Dendritic cell treated with granulocyte-macrophage colony-stimulating factor and Interleukin-4, amounts not matched to agents 40 ng/mL and 50 ng/mL, for 4 days (primary cell): ENCODE data around the gene NID1.
"Not testable (repeated sequence)": the region's sequence is repeated elsewhere in the genome, so short reads cannot be mapped to it uniquely, and the experiment has no call there.

Source experiments
- H3K27ac Mint-ChIP-seq: one replicate; pipeline ENCODE4 v1.8.0; 2022; ENCODE audit warnings: mild to moderate bottlenecking, mixed read lengths
- H3K27me3 Mint-ChIP-seq: one replicate; pipeline ENCODE4 v1.8.0; 2022; ENCODE audit warnings: mild to moderate bottlenecking, mixed read lengths
- H3K36me3 Mint-ChIP-seq: one replicate; pipeline ENCODE4 v1.8.0; 2022; ENCODE audit warnings: low read depth, mixed read lengths
- H3K4me1 Mint-ChIP-seq: one replicate; pipeline ENCODE4 v1.8.0; 2022; ENCODE audit warnings: low read depth, mixed read lengths
- H3K4me3 Mint-ChIP-seq: one replicate; pipeline ENCODE4 v1.8.0; 2022; ENCODE audit warnings: mild to moderate bottlenecking, moderate library complexity, mixed read lengths
- H3K9me3 Mint-ChIP-seq: one replicate; pipeline ENCODE4 v1.8.0; 2022; ENCODE audit warnings: mixed read lengths
- intact Hi-C: fragments of 100-400 bp; cut with micrococcal nuclease; formaldehyde crosslinking; loops from one replicate; pipeline ENCODE4 v1.15.0; 2022

Gene NID1

DNA sequence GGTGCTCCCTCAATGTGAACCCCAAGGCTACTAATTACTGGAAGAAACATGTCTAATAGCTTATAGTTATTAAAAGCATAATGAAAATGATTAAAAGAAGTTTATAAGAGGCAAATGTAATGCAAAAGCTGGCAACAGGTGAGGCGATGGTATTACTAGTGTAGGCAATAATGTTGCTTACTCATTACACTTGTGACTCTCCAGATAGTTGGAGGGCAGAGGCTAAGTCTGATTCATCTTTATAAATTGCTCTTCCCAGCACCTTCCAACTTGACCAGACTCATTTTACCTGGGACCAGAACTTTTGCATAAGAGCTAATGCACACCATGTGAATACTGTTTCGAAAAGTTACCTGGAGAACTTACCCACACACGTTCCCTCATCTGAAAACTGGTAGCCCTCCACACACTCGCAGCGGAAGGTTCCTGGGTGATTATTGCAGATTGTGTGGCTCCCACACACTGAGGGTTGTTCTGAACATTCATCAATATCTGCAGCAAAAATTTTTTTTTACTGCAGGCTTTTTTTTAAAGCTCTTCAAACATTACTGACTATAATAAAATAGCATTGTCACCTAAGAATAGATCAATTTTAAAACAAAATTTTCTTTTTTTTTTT lies 48.0 kb downstream of the NID1 start:
- H3K36me3 Mint-ChIP-seq: no peaks in the 10 kb centered on the region
- no peaks in the 10 kb centered on the region for H3K27me3 Mint-ChIP-seq
- peaks cover 9% of the 10 kb centered on the region for H3K4me1 Mint-ChIP-seq
- H3K27ac Mint-ChIP-seq: no peak overlapping the region
- intact Hi-C loops: no loop called here
- no peaks in the 10 kb centered on the region for H3K9me3 Mint-ChIP-seq
- H3K4me3 Mint-ChIP-seq: no peak overlapping the region

DNA sequence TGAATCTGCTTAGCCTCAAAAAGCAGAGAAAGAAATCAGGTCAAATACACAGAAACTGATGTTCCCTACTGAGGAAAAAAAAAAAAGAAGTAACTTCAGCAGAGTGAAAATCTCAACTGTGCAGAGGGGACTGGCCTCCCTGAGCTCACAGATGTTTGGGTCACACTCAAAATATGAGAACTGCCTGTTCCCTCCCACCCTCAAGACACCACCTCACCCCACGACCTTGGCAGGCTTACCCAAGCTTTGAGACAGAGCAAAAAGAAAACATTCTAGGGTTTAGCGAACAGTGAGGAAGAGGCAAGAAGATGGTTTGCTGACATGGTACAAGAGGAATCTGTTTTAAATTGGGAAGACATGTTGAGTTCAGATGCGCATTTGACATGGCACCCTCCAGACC lies 48.8 kb downstream of the NID1 start:
- no peak overlapping the region for H3K4me3 Mint-ChIP-seq
- H3K27me3 Mint-ChIP-seq: no peaks in the 10 kb centered on the region
- no peak overlapping the region for H3K27ac Mint-ChIP-seq
- no peaks in the 10 kb centered on the region for H3K9me3 Mint-ChIP-seq
- peaks cover 9% of the 10 kb centered on the region for H3K4me1 Mint-ChIP-seq
- intact Hi-C loops: no loop called here
- H3K36me3 Mint-ChIP-seq: no peaks in the 10 kb centered on the region

DNA sequence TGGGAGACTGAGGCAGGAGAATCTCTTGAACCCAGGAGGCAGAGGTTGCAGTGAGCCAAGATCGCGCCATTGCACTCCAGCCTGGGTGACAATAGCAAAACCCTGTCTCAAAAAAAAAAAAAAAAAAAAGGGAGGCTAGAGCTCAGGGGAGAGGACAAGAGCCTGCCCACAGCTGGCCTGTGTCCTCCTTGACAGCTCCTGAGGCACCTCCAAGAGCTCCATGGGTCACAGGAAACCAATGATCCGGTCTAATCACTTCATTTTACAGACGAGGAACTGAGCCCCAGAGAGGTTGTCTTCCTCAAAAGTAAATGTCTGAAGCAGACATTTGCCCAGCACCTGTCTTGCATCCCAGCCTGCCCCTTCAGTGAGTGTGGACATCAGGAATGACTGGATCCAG lies 49.4 kb downstream of the NID1 start:
- Mint-ChIP-seq H3K36me3 (no peaks in the 10 kb centered on the region), H3K9me3 (no peaks in the 10 kb centered on the region)

DNA sequence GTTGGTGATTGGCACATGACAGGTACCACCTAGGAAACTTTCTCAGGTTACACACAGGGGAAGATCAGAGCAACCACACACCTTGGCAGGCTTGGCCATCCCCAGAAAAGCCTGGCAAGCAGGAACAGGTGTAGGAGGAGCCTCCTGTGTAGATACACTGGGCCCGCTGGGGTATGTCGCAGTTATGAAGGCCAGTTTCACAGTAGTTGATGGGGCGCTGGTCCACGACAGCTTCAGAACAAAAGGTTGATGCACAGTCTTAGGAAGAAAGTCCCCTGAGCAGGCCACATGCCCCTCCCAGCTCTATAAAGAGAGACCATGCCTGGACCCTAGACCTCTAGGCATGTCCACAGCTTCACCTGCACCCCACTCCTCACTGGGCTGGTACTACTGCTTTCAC lies 51.6 kb downstream of the NID1 start:
- intact Hi-C loops: no loop called here
- no peaks in the 10 kb centered on the region for H3K27me3 Mint-ChIP-seq
- peaks cover 9% of the 10 kb centered on the region for H3K4me1 Mint-ChIP-seq
- no peak overlapping the region for H3K27ac Mint-ChIP-seq
- H3K4me3 Mint-ChIP-seq: no peak overlapping the region
- no peaks in the 10 kb centered on the region for H3K9me3 Mint-ChIP-seq
- H3K36me3 Mint-ChIP-seq: no peaks in the 10 kb centered on the region

More for the DNA sequence above, 49.4 kb downstream of the NID1 start:
- Mint-ChIP-seq H3K4me3 (no peak overlapping the region), H3K27me3 (no peaks in the 10 kb centered on the region), H3K4me1 (peaks cover 9% of the 10 kb centered on the region), H3K27ac (no peak overlapping the region)
- intact Hi-C loops: no loop called here

DNA sequence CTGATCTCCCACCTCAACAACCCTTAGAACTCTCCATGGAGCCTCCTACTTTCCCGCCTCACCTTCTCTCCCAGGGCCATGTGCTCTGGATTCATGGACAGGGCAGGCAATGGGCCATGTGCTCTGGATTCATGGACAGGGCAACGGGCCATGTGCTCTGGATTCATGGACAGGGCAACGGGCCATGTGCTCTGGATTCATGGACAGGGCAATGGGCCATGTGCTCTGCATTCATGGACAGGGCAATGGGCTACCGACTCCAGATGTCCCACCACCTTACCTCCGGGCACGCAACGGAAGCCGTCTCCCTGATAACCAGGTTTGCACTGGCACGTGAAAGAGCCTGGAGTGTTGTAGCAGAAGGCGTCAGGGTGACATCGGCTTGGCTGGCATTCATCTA lies 53.2 kb downstream of the NID1 start:
- intact Hi-C loops: no loop called here
- Mint-ChIP-seq H3K9me3 (no peaks in the 10 kb centered on the region), H3K4me3 (no peak overlapping the region), H3K4me1 (peaks cover 9% of the 10 kb centered on the region), H3K27me3 (no peaks in the 10 kb centered on the region), H3K27ac (no peak overlapping the region), H3K36me3 (no peaks in the 10 kb centered on the region)

DNA sequence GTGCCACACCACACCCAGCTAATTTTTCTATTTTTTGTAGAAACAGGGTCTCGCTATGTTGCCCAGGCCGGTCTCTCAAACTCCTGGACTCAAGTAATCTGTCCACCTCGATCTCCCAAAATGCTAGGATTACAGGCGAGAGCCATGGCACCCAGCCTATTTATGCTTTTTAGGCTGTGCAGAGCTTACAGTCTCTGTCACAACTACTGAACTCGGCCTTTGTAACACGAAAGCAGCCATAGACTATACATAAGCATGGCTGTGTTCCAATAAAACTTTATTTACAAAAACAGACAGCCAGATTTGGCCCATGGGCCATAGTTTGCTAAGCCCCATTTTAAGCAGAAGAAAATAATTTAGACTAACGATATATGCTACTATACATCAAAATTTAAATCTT lies 54.4 kb downstream of the NID1 start:
- Mint-ChIP-seq H3K9me3 (no peaks in the 10 kb centered on the region), H3K36me3 (no peaks in the 10 kb centered on the region)

DNA sequence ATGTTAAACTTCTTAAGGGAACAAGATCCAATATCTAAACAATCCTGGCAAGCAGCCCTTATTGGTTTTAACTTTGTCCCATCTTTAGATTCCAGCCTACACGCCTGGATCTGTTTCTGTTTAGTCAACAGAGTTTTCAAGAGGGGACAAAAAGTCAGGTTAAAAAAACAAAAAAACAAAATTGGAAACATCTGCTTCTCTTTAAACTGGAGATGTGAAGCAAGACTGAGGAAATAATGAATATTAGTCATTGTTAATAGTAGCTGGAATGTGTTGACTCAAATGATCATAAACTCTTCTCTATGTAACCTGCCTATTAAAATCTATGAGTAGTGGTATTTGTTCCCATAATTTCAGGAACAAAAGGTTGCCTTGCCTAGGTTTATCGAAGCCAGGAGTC lies 55.0 kb downstream of the NID1 start:
- no peaks in the 10 kb centered on the region for H3K4me1 Mint-ChIP-seq
- H3K27ac Mint-ChIP-seq: no peak overlapping the region
- intact Hi-C loops: no loop called here
- no peaks in the 10 kb centered on the region for H3K9me3 Mint-ChIP-seq
- H3K4me3 Mint-ChIP-seq: no peak overlapping the region
- no peaks in the 10 kb centered on the region for H3K36me3 Mint-ChIP-seq
- H3K27me3 Mint-ChIP-seq: no peaks in the 10 kb centered on the region

More for the DNA sequence above, 54.4 kb downstream of the NID1 start:
- Mint-ChIP-seq H3K4me3 (no peak overlapping the region), H3K27me3 (no peaks in the 10 kb centered on the region), H3K4me1 (no peaks in the 10 kb centered on the region), H3K27ac (no peak overlapping the region)
- intact Hi-C loops: no loop called here

DNA sequence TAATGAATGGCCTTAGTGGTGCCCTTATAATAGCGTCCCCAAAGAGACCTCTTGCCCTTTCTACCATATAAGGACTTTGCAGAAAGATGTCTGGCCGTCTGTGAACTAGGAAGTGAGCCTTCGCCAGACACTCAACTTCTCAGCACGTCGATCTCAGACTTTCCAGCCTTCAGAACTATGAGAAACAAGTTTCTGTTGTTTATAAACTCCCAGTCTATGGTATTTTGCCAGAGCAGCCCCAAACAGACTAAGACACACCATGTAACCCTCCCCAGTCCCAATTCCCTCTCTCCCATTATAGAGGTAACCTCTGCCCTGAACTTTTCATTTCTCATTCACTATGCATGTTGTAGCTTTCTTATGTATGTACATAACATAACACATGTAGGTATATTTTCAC lies 55.7 kb downstream of the NID1 start:
- Mint-ChIP-seq H3K36me3 (no peaks in the 10 kb centered on the region), H3K4me1 (no peaks in the 10 kb centered on the region), H3K27ac (no peak overlapping the region), H3K9me3 (no peaks in the 10 kb centered on the region), H3K4me3 (no peak overlapping the region), H3K27me3 (no peaks in the 10 kb centered on the region)
- intact Hi-C loops: no loop called here

DNA sequence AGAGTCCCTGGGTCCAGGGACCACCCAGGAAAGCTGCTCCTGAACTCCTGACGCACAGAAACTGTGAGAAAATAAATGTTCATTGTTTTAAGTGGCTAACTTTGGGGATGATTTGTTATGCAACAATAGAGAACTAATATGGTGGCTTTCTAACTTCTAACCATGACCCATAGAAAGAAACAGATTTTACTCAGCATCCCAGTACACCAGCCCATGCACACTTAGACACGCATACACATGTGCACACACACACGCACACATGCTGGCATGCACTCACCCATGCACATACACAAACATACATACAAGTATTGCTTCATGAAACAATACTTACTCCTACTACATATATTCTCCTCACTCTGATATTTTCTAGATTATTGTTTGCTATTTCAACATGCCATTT lies 57.1 kb downstream of the NID1 start:
- intact Hi-C loops: no loop called here
- Mint-ChIP-seq H3K4me1 (no peaks in the 10 kb centered on the region), H3K36me3 (no peaks in the 10 kb centered on the region), H3K27ac (no peak overlapping the region), H3K4me3 (no peak overlapping the region), H3K27me3 (no peaks in the 10 kb centered on the region), H3K9me3 (no peaks in the 10 kb centered on the region)

DNA sequence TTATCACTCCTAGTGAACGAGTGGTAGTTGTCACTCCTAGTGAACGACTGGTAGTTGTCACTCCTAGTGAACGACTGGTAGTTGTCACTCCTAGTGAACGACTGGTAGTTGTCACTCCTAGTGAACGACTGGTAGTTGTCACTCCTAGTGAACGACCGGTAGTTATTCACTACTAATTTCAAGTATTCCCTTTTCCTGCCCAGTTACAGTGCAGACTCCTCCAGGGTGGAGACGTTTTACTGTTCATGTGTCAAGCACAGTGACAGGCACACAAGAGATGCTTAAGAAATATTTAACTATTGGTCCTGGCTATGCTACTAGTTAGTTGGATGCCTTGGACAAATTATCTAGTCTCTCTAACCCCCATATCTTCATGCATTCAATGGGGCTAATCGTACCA lies 61.8 kb downstream of the NID1 start:
- H3K27ac Mint-ChIP-seq, H3K9me3 Mint-ChIP-seq, H3K4me3 Mint-ChIP-seq, intact Hi-C loops, H3K27me3 Mint-ChIP-seq, H3K36me3 Mint-ChIP-seq: not testable (repeated sequence)
- H3K4me1 Mint-ChIP-seq: peaks cover 27% of the 10 kb centered on the region

DNA sequence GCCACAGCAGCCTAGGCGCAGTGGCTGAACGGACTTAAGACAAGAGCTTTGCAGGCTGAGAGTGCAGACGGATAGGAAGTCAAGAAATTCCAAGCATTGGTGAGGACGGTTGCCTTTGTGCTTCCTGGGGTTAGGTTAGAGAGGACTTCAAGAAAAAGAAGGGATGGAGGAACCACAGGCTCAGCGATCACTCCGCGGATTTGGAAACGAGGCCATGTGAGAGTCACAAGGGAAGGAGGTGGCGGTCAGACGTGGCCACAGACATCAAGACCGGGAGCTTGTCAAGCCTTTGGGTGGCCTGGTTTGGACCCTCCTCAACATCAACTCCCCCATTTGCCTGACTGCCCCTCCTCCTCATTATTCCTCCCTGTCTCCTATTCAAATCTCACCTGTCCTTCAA lies 62.3 kb downstream of the NID1 start:
- Mint-ChIP-seq H3K36me3 (no peaks in the 10 kb centered on the region), H3K27me3 (no peaks in the 10 kb centered on the region), H3K27ac (no peak overlapping the region), H3K4me3 (no peak overlapping the region), H3K9me3 (no peaks in the 10 kb centered on the region), H3K4me1 (peaks cover 27% of the 10 kb centered on the region)
- intact Hi-C loops: no loop called here

DNA sequence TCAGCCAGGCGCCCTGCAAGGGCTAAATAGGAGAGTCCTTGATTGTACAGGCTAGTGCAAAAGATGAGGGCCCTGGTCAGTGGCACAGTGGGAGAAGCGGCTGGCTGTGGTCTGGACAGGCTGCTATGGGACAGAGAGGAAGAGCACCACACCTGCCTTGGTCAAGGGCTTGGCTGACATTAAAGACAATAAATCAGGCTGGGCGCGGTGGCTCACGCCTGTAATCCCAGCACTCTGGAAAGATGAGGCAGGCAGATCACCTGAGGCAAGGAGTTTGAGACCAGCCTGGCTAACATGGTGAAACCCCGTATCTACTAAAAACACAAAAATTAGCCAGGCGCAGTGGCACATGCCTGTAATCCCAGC lies 62.9 kb downstream of the NID1 start:
- no peaks in the 10 kb centered on the region for H3K9me3 Mint-ChIP-seq
- no peaks in the 10 kb centered on the region for H3K36me3 Mint-ChIP-seq
- no peak overlapping the region for H3K27ac Mint-ChIP-seq
- no peak overlapping the region for H3K4me3 Mint-ChIP-seq
- H3K4me1 Mint-ChIP-seq: peaks cover 28% of the 10 kb centered on the region
- no peaks in the 10 kb centered on the region for H3K27me3 Mint-ChIP-seq
- intact Hi-C loops: no loop called here

DNA sequence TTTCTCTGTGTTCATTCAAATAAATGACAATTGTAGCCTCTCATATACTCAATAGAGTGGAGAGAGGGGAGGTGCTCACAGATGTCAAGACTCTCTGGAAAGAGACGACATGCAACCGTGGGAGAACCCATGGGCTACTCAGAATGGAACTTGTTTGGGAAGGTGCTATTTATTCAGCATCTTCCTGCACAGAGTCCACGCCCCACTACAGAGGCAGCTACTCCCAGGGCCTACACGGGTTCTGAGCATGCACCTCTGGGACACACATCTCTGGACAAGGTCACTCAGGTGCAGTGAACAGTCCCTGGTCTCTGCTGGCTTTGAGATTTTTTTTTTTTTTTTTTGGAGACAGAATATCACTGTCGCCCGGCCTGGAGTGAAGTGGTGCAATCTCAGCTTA lies 64.1 kb downstream of the NID1 start:
- no peak overlapping the region for H3K27ac Mint-ChIP-seq
- H3K4me3 Mint-ChIP-seq: no peak overlapping the region
- no peaks in the 10 kb centered on the region for H3K9me3 Mint-ChIP-seq
- no peaks in the 10 kb centered on the region for H3K36me3 Mint-ChIP-seq
- peaks cover 38% of the 10 kb centered on the region for H3K4me1 Mint-ChIP-seq
- intact Hi-C loops: no loop called here
- no peaks in the 10 kb centered on the region for H3K27me3 Mint-ChIP-seq

DNA sequence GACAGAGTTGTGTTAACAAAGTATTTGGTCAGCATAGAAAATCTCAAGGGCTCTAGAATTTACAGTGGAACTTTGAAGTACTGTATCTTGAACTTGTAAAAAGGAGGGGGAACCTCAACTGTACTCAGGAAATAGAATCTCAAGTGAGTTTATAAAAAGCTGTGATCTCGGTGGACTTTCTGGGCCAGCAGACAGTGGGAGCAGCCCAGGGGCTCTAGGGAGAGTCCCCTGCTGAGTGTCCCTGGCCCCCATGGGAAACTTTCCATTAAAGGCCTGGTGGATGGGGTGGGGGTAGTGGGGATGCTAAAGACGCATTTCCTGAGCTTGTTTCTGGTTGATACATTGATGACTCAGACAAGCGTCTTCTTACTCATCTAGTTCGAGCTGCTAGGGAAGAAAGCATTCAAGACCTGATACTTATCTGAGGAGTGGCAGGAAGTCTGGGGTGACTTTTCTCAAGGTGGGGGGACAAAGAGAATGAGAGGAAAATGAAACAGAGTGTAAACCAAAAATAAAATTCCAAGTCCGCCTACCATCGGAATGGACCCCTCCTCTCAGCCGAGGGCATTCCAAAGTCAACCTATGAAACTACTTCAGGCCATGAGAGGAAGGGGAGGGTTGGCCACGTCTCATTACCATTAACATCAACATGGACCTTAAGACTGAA lies 65.5 kb downstream of the NID1 start:
- H3K27me3 Mint-ChIP-seq: no peaks in the 10 kb centered on the region
- peak overlapping the region; percentile 39 for H3K27ac Mint-ChIP-seq
- H3K4me1 Mint-ChIP-seq: peaks cover 38% of the 10 kb centered on the region
- H3K9me3 Mint-ChIP-seq: no peaks in the 10 kb centered on the region
- no peak overlapping the region for H3K4me3 Mint-ChIP-seq
- intact Hi-C loops: no loop called here
- H3K36me3 Mint-ChIP-seq: no peaks in the 10 kb centered on the region

DNA sequence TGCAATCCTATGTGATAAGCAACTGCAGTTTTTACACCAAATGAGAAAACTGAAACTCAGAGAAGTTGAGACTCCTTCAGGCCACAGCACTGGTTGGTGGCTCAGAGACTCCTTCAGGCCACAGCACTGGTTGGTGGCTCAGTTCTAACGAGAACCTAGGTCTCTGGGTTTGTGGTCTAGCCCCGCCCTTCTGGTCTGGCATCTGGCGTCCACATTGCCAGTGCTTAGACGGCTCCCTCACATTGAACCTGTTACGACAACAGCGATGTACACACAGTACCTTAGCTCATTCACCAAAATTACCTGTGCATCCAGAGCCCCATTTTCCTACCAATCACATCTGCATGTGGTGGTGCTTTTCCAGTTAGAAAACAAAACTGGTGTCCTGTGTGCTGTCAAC lies 66.1 kb downstream of the NID1 start:
- peak overlapping the region; percentile 39 for H3K27ac Mint-ChIP-seq

More for the DNA sequence above, 66.1 kb downstream of the NID1 start:
- peaks cover 38% of the 10 kb centered on the region for H3K4me1 Mint-ChIP-seq
- no peaks in the 10 kb centered on the region for H3K36me3 Mint-ChIP-seq
- intact Hi-C loops: no loop called here
- no peak overlapping the region for H3K4me3 Mint-ChIP-seq
- no peaks in the 10 kb centered on the region for H3K27me3 Mint-ChIP-seq
- H3K9me3 Mint-ChIP-seq: no peaks in the 10 kb centered on the region
